Choroid plexus epithelial cell (primary cell): ENCODE measurements around the gene SETBP1.

Experiments
- DNase-seq: peaks from one replicate; pipeline ENCODE4 v3.0.0-alpha.2; 2010; ENCODE audit warnings: low read depth
- H3K4me3 ChIP-seq: 2 replicates; pipeline ENCODE4 v1.5.1; 2011; ENCODE audit warnings: low read depth, mild to moderate bottlenecking, control low read depth, low read length, moderate library complexity
- TF ChIP-seq, protein P1 (sequence below): conservative IDR thresholded peaks from 2 replicates; pipeline ENCODE4 v1.5.1; 2011; ENCODE audit warnings: low read depth, mild to moderate bottlenecking, control low read depth, inconsistent platforms, low read length, moderate library complexity

Gene SETBP1

GRCh38 chr18:44659771-44660170 lies 20.9 kb upstream of the SETBP1 start:
- TF ChIP-seq, protein P1, sequence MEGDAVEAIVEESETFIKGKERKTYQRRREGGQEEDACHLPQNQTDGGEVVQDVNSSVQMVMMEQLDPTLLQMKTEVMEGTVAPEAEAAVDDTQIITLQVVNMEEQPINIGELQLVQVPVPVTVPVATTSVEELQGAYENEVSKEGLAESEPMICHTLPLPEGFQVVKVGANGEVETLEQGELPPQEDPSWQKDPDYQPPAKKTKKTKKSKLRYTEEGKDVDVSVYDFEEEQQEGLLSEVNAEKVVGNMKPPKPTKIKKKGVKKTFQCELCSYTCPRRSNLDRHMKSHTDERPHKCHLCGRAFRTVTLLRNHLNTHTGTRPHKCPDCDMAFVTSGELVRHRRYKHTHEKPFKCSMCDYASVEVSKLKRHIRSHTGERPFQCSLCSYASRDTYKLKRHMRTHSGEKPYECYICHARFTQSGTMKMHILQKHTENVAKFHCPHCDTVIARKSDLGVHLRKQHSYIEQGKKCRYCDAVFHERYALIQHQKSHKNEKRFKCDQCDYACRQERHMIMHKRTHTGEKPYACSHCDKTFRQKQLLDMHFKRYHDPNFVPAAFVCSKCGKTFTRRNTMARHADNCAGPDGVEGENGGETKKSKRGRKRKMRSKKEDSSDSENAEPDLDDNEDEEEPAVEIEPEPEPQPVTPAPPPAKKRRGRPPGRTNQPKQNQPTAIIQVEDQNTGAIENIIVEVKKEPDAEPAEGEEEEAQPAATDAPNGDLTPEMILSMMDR = no peak
- no peak overlapping the region for H3K4me3 ChIP-seq
- no peak for DNase-seq

DNA sequence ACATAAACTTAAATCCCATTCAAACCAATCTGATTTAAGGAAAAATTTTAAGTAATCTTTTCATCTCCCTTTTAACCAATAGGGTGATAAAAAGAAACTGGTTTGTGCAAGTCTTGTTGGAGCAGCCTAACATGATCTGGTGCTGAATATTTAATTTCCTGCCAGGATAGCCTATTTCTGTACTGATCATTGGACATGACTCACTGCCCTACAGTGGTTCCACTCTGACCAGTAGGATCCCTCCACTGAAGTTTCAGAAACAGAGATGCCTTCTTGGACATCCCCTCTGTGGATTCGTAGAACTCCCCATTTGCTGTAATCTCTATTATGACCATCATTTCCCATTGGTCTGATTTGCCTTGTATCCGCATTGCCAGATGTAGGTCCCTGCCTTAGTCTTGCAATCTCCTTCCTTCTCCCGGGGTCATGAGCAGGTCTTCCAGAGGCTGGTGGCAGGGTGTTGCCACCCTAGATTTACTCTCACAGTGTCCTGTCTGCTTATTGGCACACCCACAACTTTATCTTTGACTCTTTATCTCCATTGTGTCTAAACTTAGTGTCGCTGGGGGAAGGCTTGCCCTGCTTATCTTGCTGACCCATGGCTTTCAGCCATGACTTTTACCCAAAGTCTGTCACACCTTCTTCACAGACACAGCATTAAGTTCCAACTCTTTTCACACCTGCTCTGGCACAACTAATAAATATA lies 12.3 kb upstream of the SETBP1 start:
- no peak for DNase-seq
- TF ChIP-seq, protein P1 = no peak
- no peak overlapping the region for H3K4me3 ChIP-seq

GRCh38 chr18:44671914-44672313 lies 8.8 kb upstream of the SETBP1 start:
- H3K4me3 ChIP-seq = no peak overlapping the region
- TF ChIP-seq, protein P1 = no peak
- no peak for DNase-seq

DNA sequence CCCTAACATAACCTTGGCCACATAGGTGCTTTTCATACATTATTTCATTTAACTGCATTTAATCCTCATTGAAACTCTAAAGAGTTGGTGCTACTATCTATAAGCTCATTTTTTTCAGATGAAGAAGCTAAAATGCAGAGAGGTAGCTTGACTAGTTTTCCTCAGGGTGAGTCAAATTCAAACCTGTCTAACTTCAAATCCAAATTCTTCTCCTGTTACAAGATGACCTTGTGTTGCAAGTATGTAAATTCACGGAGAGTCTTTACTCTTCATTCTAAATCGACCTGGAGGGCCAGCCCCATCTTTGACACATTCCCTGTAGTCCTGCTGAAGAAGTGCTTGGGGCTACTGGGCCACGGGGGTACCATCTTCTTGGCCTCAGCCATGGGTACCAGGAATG lies 8.2 kb upstream of the SETBP1 start:
- TF ChIP-seq, protein P1 = no peak
- no peak overlapping the region for H3K4me3 ChIP-seq
- no peak for DNase-seq

- TF ChIP-seq, protein P1 = no peak
- no peak for DNase-seq
- H3K4me3 ChIP-seq = no peak overlapping the region
Measured at GRCh38 chr18:44673256-44673880, 7.3 kb upstream of the SETBP1 start.

DNA sequence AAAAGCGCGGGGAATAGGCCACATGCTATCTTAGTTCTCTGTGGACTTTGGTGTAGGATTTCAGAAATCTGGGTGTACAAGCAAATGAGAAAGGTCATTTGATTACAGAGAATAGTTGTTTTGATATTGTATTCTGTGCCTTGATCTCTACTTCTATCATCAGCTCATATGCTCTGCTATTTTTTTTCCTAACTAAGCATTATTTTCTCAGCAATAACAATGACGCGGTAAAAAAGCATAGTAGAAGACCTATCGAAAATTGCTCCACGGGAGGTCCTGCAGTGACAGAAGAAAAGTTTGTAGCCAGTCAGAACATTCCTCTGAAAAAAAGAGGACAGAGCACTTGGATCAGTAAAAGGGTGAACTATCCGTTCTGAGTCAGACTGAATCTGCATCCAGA lies 2.8 kb upstream of the SETBP1 start:
- no peak for DNase-seq
- H3K4me3 ChIP-seq = no peak overlapping the region
- TF ChIP-seq, protein P1 = no peak

DNA sequence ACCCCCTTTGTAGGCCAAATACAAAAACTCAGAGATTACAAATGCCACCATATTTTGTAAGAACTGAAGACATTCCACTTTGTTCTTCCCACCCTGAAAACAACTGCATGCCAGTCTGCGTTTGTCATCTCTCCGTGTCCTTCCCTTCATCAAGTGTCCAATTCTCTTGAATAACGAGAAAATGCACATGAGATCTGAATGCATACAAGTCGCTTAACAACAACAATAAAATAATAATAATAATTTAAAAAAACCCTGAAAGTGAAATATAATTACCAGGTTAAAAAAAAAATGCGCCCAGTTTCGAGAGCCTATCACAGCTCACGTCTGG lies 2.0 kb upstream of the SETBP1 start:
- DNase-seq = no peak
- H3K4me3 ChIP-seq = no peak overlapping the region
- TF ChIP-seq, protein P1 = no peak
